Activated naive CD8-positive, alpha-beta T cell (primary cell): ENCODE data around the gene BABAM1.
"Not testable (repeated sequence)": the region's sequence is repeated elsewhere in the genome, so short reads cannot be mapped to it uniquely, and the experiment has no call there.

Experiments used
- H3K27ac Mint-ChIP-seq: one replicate; pipeline ENCODE4 v1.8.0; 2021; ENCODE audit warnings: mixed read lengths
- H3K27me3 Mint-ChIP-seq: one replicate; pipeline ENCODE4 v1.8.0; 2021; ENCODE audit warnings: mixed read lengths
- H3K36me3 Mint-ChIP-seq: one replicate; pipeline ENCODE4 v1.8.0; 2021; ENCODE audit warnings: mixed read lengths
- H3K4me1 Mint-ChIP-seq: one replicate; pipeline ENCODE4 v1.8.0; 2021; ENCODE audit warnings: low read depth, mixed read lengths
- H3K4me3 Mint-ChIP-seq: one replicate; pipeline ENCODE4 v1.8.0; 2021; ENCODE audit warnings: mild to moderate bottlenecking, mixed read lengths
- H3K9me3 Mint-ChIP-seq: one replicate; pipeline ENCODE4 v1.8.0; 2021; ENCODE audit warnings: low read depth, mixed read lengths

Gene BABAM1

DNA sequence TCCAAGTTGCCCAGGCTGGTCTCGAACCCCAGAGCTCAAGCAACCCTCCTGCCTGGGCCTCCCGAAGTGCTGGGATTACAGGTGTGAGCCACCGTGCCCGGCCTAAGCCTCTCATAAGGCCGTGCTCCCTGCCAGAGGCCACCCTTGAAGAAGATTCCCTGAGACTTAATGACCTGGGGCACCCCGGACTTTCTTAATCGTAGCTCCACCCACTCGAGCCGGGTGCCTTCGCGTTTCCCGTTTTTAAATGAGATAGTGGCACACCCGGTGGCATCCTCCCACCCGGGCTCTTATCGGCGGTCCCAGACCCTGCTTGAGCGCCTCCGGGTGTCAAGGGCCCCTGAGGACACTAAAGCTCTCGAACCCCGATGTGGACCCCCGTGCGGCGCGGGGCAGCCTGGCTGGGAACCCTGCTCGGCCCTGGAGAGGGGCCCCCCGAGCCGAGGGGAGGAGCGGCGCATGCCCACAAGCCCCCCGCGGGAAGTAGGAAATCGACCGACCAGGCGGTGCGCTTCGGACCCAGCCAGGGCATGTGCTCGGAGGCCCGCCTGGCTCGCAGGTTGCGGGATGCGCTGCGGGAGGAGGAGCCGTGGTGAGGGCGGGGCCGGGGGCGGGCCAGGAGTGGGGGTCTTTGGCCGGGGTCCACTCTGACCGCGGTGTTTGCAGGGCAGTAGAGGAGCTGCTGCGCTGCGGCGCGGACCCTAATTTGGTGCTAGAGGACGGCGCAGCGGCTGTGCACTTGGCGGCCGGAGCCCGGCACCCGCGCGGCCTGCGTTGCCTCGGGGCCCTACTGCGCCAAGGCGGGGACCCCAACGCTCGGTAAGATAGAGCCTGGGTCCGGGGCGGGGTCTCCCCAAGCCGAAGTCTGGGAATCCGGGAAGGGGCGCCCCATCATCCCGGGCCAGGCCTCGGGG, 14.4 kb downstream of the BABAM1 start, which contains the start of gene ANKLE1:
Gene ANKLE1, plus strand, starts transcription at position 511 of the 914 bp plus-strand sequence. Its CDS starts 20 bp downstream, at position 531.
- Mint-ChIP-seq H3K9me3 (no peaks in the 10 kb centered on the region), H3K27me3 (no peaks in the 10 kb centered on the region), H3K4me3 (peak within 1 kb of the TSS; percentile 87), H3K4me1 (peaks cover 6% of the 10 kb centered on the region), H3K27ac (peak within 1 kb of the TSS; percentile 86), H3K36me3 (peaks cover under 1% of the 10 kb centered on the region)

DNA sequence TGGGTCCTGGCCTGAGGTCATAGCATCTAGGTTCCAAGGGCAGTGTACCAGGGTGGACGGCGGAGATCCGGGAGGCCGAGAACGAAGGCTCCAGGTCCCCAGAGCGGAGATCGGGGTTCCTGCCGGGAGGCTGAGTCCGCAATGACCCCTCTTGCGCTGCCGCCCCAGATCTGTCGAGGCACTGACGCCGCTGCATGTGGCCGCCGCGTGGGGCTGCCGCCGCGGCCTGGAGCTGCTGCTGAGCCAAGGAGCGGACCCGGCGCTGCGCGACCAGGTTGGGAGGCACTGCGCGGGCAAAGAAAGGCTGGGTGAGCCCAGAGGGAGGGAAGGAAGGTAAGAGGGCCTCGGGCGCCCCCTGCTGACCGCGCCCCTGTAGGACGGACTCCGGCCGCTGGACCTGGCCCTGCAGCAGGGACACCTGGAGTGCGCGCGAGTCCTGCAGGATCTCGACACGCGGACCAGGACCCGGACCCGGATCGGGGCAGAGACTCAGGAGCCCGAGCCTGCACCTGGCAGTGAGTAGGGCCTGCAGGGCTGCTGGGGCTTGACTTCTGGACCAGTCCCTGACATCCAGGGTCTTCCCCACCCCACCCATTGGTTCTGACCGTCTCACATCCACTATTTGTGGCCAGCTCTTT, 15.4 kb downstream of the BABAM1 start:
- H3K27me3 Mint-ChIP-seq, result no peaks in the 10 kb centered on the region
- peaks cover 6% of the 10 kb centered on the region for H3K4me1 Mint-ChIP-seq

DNA sequence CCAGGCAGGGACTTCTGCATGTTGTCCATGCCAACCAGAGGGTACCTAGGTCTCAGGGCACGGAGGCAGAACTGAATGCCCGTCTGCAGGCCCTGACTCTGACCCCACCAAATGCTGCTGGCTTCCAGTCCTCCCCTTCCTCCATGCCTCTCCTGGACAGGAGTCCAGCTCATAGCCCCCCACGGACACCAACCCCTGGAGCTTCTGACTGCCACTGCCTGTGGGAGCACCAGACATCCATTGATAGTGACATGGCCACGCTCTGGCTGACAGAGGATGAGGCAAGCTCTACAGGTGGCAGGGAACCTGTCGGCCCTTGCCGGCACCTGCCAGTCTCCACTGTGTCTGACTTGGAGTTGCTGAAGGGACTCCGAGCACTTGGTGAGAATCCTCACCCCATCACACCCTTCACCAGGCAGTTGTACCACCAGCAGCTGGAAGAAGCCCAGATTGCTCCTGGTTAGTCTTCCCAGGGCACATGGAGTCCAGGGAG, 16.3 kb downstream of the BABAM1 start:
- H3K27me3 Mint-ChIP-seq, result no peaks in the 10 kb centered on the region
- peak overlapping the region; percentile 76 for H3K4me3 Mint-ChIP-seq
- H3K9me3 Mint-ChIP-seq, result no peaks in the 10 kb centered on the region
- H3K27ac Mint-ChIP-seq, result no peak overlapping the region
- peaks cover 6% of the 10 kb centered on the region for H3K4me1 Mint-ChIP-seq
- H3K36me3 Mint-ChIP-seq, result peaks cover 3% of the 10 kb centered on the region

More for the DNA sequence above, 15.4 kb downstream of the BABAM1 start:
- Mint-ChIP-seq H3K9me3 (no peaks in the 10 kb centered on the region), H3K4me3 (peak overlapping the region; percentile 87), H3K27ac (peak overlapping the region; percentile 86), H3K36me3 (peaks cover 3% of the 10 kb centered on the region)

DNA sequence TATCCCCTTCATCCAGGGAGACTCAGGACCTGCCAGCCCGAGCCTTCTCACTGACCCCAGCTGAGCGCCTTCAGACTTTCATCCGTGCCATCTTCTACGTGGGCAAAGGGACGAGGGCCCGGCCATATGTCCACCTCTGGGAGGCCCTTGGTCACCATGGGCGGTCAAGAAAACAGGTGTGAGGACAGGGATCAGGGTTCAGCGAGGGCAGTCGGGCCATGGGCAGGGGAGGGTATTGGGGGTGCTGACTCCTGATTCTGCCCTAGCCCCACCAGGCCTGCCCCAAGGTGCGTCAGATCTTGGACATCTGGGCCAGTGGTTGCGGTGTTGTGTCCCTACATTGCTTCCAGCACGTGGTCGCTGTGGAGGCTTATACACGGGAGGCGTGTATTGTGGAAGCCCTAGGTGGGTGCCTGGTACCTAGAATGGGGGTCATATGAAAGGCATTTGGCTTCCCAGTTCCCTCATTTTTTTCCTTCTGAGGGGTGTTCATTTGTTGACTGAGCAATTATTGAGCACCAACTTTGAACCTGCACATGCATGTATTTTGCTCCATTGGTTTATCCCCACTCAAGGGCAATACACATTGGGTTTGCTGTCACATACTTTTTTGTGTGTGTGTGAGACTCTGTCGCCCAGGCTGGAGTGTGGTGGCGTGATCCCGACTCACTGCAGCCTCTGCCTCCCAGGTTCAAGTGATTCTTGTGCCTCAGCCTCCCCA, 18.3 kb downstream of the BABAM1 start:
- Mint-ChIP-seq H3K4me3 (no peak overlapping the region), H3K9me3 (no peaks in the 10 kb centered on the region), H3K36me3 (peaks cover 3% of the 10 kb centered on the region), H3K4me1 (peaks cover 6% of the 10 kb centered on the region), H3K27me3 (no peaks in the 10 kb centered on the region), H3K27ac (no peak overlapping the region)

DNA sequence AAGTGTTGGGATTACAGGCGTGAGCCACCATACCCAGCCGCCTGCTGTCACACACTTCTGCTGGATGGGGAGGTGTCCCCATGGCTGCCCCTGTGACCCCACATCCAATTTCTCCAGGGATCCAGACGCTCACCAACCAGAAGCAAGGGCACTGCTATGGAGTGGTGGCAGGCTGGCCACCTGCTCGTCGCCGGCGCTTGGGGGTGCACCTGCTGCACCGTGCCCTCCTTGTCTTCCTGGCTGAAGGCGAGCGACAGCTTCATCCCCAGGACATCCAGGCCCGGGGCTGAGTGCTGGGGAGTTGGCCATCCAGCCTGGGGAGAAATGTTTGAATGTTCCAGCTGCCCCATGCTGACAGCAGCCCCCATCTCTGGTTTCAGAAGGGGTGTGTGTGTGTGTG, 19.0 kb downstream of the BABAM1 start:
- H3K4me3 Mint-ChIP-seq, result no peak overlapping the region
- H3K27ac Mint-ChIP-seq, result no peak overlapping the region
- H3K4me1 Mint-ChIP-seq, result peaks cover 5% of the 10 kb centered on the region
- no peaks in the 10 kb centered on the region for H3K27me3 Mint-ChIP-seq
- peaks cover 3% of the 10 kb centered on the region for H3K36me3 Mint-ChIP-seq
- no peaks in the 10 kb centered on the region for H3K9me3 Mint-ChIP-seq

DNA sequence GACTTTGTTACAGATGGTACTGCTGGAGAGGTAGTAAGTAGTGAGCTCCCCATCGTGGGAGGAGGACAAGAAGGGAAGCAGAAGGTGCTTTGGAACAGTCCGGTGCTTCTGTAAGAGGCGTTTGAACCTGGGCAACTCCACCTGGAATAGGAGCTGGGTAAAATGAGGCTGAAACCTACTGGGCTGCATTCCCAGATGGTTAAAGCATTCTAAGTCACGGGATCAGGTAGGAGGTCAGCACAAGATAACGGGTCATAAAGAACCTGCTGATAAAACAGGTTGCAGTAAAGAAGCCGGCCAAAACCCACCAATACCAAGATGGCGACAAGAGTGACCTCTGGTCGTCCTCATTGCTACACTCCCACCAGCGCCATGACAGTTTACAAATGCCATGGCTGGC, 19.5 kb downstream of the BABAM1 start:
- Mint-ChIP-seq H3K9me3 (no peaks in the 10 kb centered on the region), H3K4me3 (no peak overlapping the region), H3K27me3 (no peaks in the 10 kb centered on the region), H3K4me1 (peaks cover 4% of the 10 kb centered on the region), H3K36me3 (peaks cover 3% of the 10 kb centered on the region), H3K27ac (no peak overlapping the region)

DNA sequence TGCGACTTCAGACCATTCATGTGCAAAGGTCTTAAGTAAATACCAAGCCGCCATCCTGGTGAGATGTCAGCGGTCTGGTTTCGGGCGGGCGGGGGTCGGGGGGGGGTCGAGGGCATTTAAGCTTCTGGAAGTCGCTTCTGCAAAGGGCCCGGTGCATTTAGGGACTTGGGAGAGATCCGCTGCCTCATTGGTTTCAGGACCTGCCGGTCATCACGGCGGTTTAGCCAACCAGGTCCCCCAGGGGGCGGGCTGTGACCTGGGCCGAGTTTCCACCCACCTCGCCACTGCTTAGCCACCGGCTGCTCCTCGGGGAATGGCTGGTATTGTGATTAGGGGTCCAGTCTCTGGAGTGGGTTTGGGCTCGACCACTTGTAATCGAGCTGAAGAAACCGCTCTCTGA, 22.2 kb downstream of the BABAM1 start:
- no peak overlapping the region for H3K27ac Mint-ChIP-seq
- peaks cover 4% of the 10 kb centered on the region for H3K4me1 Mint-ChIP-seq
- H3K27me3 Mint-ChIP-seq, result no peaks in the 10 kb centered on the region
- no peaks in the 10 kb centered on the region for H3K9me3 Mint-ChIP-seq
- peaks cover 3% of the 10 kb centered on the region for H3K36me3 Mint-ChIP-seq
- H3K4me3 Mint-ChIP-seq, result no peak overlapping the region

DNA sequence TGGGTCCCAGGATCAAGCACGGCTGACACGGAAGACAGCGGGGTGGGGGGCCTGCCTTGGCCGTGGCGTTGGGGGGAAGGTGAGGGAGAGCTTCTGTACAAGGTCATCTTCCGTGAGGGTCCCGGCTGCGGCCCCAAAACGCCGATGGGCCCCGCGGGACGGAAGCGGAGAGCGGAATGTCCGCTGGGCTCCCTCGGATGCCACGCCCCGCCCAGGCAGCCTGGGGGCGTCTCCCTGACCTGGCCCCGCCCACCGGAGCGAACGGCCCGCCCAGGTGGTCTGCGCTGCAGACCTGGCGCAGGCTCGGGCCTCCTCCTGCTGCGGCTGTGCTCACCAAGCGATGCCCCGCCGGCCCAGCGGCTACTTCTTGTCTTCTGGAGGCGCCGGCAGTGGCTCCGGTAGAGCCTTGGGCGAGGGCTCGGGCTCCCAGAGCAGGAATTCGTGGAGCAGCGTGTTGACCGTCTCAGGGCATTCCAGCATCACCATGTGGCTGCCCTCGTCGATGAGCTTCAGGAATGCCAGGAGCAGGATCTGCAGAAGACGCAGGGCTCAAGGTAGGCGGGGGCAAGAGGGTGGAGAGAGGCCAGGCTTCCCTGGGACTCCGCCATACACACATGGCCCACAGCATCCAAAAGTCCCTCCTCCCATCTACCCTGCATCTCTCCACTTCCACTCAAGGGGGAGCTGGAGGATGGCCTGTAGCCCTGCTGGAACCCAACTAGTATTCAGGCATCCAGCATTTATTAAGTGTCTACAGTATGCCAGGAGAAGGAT, 25.2 kb downstream of the BABAM1 start:
- Mint-ChIP-seq H3K27ac (peak overlapping the region; percentile 89), H3K4me3 (peak overlapping the region; percentile 91), H3K4me1 (peaks cover 5% of the 10 kb centered on the region), H3K9me3 (no peaks in the 10 kb centered on the region), H3K36me3 (peaks cover 2% of the 10 kb centered on the region), H3K27me3 (no peaks in the 10 kb centered on the region)

DNA sequence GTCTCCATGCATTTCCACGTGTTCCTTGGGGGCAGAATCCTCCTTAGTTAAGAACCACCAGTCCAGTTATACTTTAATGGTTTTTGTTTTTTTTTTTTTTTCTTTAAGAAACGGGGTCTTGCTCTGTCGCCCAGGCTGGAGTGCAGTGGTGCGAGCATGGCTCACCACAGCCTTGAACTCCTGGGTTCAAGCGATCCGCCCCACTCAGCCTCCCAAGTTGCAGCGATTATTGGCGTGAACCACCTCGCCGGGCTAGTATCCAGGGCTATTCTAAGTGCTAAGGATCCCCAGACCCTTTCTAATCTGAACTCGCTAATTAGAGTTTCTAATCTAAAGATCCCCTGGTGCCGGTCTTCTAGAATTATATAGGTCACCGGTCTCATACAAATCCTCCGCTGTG, 26.4 kb downstream of the BABAM1 start:
- Mint-ChIP-seq H3K9me3 (no peaks in the 10 kb centered on the region), H3K36me3 (peaks cover 2% of the 10 kb centered on the region), H3K4me3 (no peak overlapping the region), H3K4me1 (peaks cover 5% of the 10 kb centered on the region), H3K27me3 (no peaks in the 10 kb centered on the region), H3K27ac (no peak overlapping the region)

DNA sequence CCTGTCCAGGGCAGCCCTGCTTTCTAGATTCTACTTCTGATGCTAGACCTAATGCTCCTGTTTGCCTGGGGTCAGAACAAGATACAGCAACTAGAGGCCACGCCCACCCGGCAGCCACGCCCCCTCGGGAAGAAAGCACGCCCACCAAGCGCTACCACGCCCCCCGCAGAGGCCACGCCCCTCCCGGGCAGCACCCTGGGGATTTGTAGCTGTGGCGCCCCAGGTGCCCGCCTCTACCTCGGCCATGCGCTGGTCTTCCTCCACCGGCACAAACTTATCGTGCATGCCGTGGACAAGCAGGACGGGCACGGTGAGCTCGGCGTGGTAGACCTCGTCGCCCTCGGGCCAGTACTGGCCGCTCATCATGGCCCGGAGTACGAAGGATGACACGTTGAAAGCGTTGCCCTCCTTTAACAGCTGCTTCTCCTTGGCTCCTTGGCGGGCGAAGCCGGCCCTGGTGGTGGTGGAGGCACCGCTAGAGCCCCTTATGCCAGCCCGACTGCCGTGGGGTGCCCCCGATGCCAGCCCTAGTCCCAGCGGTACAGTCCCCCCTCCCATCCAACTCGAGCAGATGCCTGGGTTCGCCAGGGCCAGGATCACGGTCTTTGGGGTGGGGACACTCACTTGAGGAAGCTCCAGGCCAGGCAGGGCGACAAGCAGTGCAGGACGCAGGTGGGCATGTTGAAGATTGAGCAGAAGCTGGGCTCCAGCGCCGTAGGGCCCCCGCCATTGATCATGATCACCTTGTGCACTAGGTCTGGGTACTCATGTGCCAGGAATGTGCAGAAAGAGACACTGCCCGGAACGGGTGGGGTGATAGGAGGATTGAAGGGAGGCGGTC, 27.0 kb downstream of the BABAM1 start:
- no peak overlapping the region for H3K4me3 Mint-ChIP-seq
- H3K9me3 Mint-ChIP-seq, result no peaks in the 10 kb centered on the region
- H3K27ac Mint-ChIP-seq, result no peak overlapping the region
- peaks cover 2% of the 10 kb centered on the region for H3K36me3 Mint-ChIP-seq
- no peaks in the 10 kb centered on the region for H3K27me3 Mint-ChIP-seq
- peaks cover 5% of the 10 kb centered on the region for H3K4me1 Mint-ChIP-seq

DNA sequence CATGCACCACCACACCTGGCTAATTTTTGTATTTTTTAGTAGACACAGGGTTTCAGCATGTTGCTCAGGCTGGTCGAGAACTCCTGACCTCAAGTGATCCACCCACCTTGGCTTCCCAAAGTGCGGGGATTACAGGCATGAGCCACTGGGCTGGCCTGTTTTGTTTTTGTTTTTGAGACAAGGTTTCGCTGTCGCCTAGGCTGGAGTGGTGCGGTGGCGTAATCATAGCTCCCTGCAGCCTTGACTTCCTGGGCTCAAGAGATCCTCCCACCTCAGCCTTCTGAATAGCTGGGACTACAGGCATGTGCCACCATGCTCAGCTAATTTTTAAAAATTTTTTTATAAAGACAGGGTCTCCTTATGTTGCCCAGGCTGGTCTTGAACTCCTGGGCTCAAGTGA, 28.3 kb downstream of the BABAM1 start:
- H3K9me3 Mint-ChIP-seq, H3K27ac Mint-ChIP-seq, H3K4me3 Mint-ChIP-seq, H3K27me3 Mint-ChIP-seq, H3K36me3 Mint-ChIP-seq, H3K4me1 Mint-ChIP-seq: not testable (repeated sequence)

DNA sequence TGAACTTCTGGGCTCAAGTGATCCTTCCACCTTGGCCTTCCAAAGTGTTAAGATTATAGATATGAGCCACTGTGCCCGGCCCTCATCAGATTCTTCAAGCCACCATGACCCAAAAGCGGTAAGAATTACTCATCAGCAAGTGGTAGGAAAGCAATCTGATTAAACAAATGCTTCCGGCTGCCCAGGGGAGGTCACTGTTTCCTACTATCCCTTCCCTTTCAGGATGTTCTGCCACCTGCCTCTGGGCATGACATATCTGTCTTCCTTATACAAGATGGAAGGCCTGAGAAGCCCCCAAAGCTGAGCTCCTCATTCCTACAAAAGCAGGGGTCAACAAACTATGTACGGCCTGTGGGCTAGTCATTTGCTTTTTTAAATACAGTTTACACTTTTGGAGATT, 29.0 kb downstream of the BABAM1 start:
- peaks cover 2% of the 10 kb centered on the region for H3K36me3 Mint-ChIP-seq
- no peak overlapping the region for H3K4me3 Mint-ChIP-seq
- no peak overlapping the region for H3K27ac Mint-ChIP-seq
- H3K27me3 Mint-ChIP-seq, result no peaks in the 10 kb centered on the region
- H3K9me3 Mint-ChIP-seq, result no peaks in the 10 kb centered on the region
- peaks cover 5% of the 10 kb centered on the region for H3K4me1 Mint-ChIP-seq

DNA sequence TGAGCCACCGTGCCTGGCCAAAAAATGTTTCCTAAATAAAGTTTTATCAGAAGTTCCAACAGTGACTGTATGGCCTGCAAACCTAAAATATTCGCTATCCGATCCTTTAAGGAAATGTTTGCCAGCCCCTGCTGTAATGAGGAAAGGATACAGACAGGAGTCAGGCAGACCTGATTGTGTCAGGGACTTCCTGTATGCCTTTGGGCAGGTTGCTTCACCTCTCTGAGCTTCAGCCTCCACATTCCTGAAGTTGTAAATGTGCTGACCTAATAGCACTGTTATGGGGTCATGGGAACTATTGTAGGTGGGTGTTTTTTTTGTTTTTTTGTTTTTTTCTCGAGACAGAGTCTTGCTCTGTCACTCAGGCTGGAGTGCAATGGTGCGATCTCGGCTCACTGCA, 29.7 kb downstream of the BABAM1 start:
- no peaks in the 10 kb centered on the region for H3K27me3 Mint-ChIP-seq
- H3K9me3 Mint-ChIP-seq, result no peaks in the 10 kb centered on the region
- peaks cover 2% of the 10 kb centered on the region for H3K36me3 Mint-ChIP-seq
- no peak overlapping the region for H3K27ac Mint-ChIP-seq
- H3K4me3 Mint-ChIP-seq, result no peak overlapping the region
- peaks cover 7% of the 10 kb centered on the region for H3K4me1 Mint-ChIP-seq
